Activated CD8-positive, alpha-beta memory T cell treated with anti-CD3 and anti-CD28 coated beads for 36 hours (primary cell): ENCODE measurements around the gene PRDM8. TPM values are rescaled to one million over a fixed set of nuclear protein-coding genes. Genes with fewer than 3 reads are reported as not detected.

Source experiments
- CTCF ChIA-PET: fragments of 350-600 bp; sonication (Branson Sonifier 250); formaldehyde crosslinking; loops from one replicate; lab custom pipeline; 2021; ENCODE audit warnings: antibody characterized with exemption; lab: Charles Lee
- POLR2A ChIA-PET: fragments of 350-600 bp; sonication (Branson Sonifier 250); formaldehyde crosslinking; loops from one replicate; lab custom pipeline; 2021; ENCODE audit warnings: antibody characterized with exemption; lab: Charles Lee
- total RNA-seq, 2 experiments: library from RNA; stranded (reverse); gene quantifications; one replicate each; pipeline ENCODE4 v1.2.3, GENCODE V29; 2021

PRDM8 gene
- total RNA-seq, 2 experiments from 2014 or later = 7.1 to 7.2 TPM

DNA sequence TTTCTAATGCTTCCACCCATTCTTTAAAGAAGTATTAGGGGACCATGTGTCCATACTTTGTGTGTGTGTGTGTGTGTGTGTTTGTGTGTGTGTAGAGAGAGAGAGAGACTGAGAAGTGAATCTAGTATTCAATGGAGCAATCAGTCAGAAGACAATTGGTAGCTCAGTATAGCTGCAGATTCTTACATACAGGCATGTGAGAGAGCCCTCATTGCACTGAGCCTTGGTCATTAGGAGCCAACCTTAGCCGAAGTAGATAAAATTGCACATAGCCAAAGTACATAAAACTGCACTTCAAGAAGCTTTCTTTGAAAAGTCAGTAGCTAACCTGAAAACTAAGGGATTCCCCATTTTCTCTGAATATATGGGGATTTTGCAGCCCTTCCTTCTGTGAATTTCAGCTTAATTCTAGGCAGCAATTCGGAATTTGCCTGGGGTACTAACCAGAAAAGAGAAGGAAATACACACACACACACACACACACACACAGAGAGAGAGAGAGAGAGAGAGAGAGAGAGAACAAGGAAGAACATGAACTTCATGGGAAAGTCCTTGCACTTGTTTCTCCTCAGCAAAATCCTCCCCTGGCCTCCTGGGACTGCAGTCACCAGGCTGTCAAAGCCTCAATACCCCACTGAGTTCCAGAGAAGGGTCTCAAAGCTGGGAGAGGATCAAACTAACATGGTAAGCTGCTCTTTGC is 1.7 kb upstream of the PRDM8 start:
- POLR2A ChIA-PET = interaction anchor here (0.7 to 0.9 kb wide), 2 partner anchors 9 to 10 kb away, joined by 3 to 4 read pairs; no protein-coding TSS in a partner anchor
- CTCF ChIA-PET = interaction anchor here (0.7 to 1.0 kb wide), 3 partner anchors 11 to 204 kb away, joined by 3 to 4 read pairs (median 3); no protein-coding TSS in a partner anchor

DNA sequence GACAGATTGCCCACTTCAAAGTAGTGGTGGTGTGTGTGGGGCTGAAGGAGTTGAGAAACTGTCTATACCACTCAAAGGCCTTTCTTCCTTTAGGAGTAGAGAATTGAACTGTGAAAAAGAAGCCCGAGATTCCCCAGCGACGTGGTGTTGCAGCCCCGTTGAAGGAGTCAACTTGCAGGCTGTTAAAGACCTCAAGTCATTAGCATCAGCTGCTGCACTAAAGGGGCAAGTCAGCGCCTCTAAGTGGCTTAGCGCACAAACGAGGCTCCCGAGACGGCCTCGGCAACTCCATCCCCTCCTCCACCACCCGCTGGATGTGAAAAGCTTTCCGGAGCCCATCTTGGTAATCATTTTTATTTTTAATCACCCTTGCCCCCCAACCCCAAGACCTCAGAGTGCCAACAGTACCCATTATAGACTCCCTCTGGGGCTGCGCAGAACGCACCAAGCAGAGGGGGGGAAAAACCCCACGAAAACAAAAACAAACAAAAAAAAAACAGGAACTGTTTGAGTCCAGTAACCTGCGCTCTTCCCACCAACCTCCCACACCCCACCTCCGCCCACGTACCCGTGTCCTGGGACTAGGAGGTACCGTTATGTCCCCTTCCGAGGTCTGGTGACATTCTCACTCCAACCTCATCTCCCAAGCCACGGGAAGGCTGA is 913 bp upstream of the PRDM8 start:
- CTCF ChIA-PET = interaction anchor here (0.7 to 1.0 kb wide), 2 partner anchors 11 to 24 kb away, joined by 3 read pairs; no protein-coding TSS in a partner anchor
- POLR2A ChIA-PET = interaction anchor here (0.5 to 1.0 kb wide), 3 partner anchors 11 to 382 kb away, joined by 3 read pairs; no protein-coding TSS in a partner anchor

DNA sequence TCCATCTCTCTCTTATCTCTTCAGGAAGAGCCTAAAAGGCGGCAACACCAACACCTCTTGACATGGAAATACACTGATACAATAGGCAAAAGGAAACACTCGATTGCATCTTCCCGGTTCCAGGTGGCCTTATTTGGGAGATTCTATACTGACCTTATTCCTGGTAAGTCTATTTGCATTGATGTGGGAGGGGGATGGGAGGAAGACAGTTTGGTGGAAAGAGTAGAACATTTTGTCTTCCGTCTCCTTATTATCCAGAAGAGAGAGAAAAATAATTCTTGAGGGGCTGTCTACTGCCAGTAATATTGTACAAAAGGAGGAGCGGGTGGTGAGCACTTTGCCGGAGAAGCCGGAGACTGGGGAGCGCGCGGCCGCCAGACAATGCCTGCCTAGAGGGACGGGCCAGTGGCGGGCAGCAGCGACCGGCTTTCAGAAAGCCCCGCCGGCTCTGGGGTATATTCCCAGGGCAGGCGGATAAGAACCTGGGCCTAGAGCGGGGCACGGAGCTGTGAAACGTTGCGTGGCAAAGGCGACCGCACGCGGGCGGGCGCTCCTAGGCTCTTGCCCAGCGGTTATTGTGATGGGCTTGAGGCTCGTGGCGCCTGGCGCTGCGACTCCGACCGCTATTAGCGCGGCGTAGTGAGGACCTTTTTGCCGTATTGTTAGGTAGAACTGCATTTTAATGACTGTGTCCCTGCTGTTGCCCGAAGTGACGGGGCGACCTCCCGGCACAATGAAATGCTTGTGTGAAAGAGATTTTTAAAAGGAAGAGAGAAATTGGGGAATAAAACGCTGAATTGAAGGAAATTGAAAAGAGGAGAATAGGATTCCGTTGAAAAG is 518 bp downstream of the PRDM8 start:
- POLR2A ChIA-PET = interaction anchor here (0.6 to 1.0 kb wide), 2 partner anchors 13 to 633 kb away, joined by 3 to 4 read pairs; no protein-coding TSS in a partner anchor
- CTCF ChIA-PET = no interaction called here

DNA sequence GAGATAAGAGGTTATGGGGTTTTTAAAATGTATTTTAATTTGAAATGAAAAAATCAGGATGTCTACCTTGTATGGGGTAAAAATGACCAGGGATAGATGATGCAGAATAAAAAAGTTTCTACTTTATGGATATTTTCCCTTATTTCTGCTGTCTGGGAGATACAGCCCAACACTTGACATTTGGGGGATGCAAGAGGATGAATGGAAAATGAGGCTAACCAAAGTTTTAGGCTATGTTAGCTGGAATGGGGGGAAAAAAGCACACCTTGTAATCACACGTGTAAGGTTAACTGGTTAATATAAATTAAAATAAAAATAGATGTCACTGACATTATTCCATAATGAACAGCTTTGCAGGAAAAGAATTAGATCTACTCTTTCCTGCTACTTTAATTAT is 1.1 kb downstream of the PRDM8 start:
- POLR2A ChIA-PET = interaction anchor here (0.6 kb wide), 1 partner anchor 634 kb away, joined by 4 read pairs; no protein-coding TSS in a partner anchor
- CTCF ChIA-PET = interaction anchor here (0.6 kb wide), 1 partner anchor 9 kb away, joined by 3 read pairs; no protein-coding TSS in a partner anchor

DNA sequence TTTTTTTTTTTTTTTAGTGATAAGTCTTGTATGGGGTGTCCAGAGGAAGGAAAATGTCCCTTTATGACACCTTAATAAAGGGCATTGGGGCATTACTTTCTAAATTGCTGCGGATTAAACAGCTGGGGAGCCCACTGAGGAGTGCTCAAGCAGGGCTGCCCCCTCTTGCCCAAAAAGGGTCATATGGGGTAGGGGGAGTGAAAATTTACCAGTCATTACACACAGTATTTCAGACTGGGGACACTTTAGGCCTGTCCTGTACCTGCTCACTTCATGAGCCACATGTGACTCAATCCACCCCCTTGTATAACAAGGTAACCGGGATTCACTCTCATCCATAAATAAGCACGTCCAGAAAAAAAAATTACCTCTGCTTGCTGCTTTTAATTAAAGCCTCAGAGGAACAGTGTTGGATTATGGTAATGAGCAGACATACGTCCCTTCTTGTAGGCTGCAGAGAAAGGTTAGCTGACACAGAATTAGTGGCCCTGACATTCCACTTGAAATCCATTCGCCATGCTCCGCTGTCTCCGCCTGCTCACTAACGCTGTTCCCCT is 1.8 kb downstream of the PRDM8 start:
- ChIA-PET CTCF (interaction anchor here (0.6 to 1.3 kb wide), 2 partner anchors 10 to 14 kb away, joined by 3 to 4 read pairs; no protein-coding TSS in a partner anchor), POLR2A (interaction anchor here (0.6 kb wide), 1 partner anchor 634 kb away, joined by 4 read pairs; no protein-coding TSS in a partner anchor)

DNA sequence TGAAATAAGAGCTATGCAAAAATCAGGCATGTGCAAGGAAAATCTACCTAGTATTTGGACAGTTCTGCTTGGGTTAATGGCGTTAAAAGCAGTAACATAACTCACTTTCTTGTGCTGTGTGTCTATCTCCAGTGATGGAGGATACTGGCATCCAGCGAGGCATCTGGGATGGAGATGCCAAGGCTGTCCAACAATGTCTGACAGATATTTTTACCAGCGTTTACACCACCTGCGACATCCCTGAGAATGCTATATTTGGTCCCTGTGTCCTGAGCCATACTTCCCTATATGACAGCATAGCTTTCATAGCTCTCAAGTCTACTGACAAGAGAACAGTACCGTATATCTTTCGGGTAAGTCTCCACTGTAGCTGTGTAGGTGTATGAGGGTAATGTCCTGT is 2.6 kb downstream of the PRDM8 start:
- ChIA-PET POLR2A (interaction anchor here (0.8 kb wide), 1 partner anchor 74 kb away, joined by 3 read pairs; no protein-coding TSS in a partner anchor), CTCF (interaction anchor here (0.7 to 1.3 kb wide), 2 partner anchors 15 to 282 kb away, joined by 3 to 4 read pairs; no protein-coding TSS in a partner anchor)

DNA sequence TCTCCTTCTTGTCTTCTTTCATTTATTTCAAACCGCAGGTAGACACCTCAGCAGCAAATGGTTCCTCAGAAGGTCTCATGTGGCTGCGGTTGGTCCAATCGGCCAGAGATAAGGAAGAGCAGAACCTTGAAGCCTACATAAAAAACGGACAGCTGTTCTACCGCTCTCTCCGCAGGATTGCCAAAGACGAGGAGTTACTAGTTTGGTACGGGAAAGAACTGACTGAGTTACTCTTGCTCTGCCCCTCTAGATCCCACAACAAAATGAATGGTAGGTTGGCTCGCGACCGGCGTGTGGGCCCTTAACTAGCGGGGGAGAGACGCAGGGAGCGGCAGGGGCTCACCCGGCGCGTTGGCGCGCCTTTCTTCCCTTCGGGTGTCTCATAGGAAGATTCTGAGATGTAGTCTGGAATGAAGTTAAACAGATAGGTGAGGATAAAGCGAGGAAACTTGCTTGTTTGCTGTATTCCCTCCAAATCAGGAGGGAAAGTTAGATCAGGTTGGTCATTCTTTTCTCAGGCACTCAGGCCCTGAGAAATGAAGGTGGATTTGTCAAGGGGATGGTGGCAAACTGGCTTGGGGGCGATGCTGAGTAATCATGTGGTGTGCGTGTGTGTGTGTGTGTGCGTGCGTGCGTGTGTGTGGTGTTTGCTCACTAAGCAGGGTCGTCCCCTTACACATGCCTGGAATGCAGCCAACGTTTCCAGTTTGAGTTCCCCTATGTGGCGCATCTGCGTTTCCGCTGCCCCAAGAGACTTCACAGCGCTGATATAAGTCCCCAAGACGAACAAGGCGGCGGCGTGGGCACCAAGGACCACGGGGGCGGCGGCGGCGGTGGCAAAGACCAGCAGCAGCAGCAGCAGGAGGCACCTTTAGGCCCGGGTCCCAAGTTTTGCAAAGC is 4.2 kb downstream of the PRDM8 start:
- ChIA-PET POLR2A (interaction anchor here (0.6 to 1.9 kb wide), 3 partner anchors 17 to 130 kb away, joined by 3 to 31 read pairs (median 8); no protein-coding TSS in a partner anchor), CTCF (interaction anchor here (0.7 to 2.2 kb wide), 12 partner anchors 10 to 128 kb away, joined by 3 to 28 read pairs (median 4); partner anchors contain the start of gene ANTXR2)

DNA sequence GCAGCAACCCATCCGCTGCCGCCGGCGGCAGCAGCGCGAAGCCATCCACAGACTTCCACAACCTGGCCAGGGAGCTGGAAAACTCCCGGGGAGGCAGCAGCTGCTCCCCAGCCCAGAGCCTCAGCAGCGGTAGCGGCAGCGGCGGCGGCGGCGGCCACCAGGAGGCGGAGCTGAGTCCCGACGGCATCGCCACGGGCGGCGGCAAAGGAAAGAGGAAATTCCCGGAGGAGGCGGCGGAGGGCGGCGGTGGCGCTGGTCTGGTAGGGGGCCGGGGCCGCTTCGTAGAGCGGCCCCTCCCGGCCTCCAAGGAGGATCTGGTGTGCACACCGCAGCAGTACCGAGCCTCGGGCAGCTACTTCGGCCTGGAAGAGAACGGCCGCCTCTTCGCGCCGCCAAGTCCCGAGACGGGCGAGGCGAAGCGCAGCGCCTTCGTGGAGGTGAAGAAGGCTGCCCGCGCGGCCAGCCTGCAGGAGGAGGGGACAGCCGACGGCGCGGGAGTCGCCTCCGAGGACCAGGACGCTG is 4.9 kb downstream of the PRDM8 start:
- POLR2A ChIA-PET = interaction anchor here (0.6 to 1.9 kb wide), 3 partner anchors 18 to 129 kb away, joined by 3 to 31 read pairs (median 8); no protein-coding TSS in a partner anchor
- CTCF ChIA-PET = interaction anchor here (0.6 to 2.2 kb wide), 15 partner anchors 9 to 888 kb away, joined by 3 to 28 read pairs (median 4); partner anchors contain the start of gene ANTXR2

DNA sequence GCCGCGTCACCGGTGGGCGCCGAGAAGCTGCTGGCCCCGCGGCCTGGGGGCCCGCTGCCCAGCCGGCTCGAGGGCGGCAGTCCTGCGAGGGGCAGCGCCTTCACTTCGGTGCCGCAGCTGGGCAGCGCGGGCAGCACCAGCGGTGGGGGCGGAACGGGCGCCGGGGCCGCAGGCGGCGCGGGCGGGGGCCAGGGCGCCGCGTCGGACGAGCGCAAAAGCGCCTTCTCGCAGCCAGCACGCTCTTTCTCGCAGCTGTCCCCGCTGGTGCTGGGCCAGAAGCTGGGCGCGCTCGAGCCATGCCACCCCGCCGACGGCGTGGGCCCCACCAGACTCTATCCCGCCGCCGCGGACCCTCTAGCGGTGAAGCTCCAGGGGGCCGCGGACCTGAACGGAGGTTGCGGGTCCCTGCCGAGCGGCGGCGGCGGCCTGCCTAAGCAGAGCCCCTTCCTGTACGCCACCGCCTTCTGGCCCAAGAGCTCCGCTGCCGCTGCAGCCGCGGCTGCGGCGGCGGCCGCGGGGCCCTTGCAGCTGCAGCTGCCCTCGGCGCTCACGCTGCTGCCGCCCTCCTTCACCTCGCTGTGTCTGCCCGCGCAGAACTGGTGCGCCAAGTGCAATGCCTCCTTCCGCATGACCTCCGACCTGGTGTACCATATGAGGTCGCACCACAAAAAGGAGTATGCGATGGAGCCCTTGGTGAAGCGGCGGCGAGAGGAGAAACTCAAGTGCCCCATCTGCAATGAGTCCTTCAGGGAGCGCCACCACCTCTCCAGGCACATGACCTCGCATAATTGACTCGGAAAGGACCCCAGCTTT is 5.6 kb downstream of the PRDM8 start:
- CTCF ChIA-PET = interaction anchor here (0.6 to 2.2 kb wide), 14 partner anchors 9 to 889 kb away, joined by 3 to 28 read pairs (median 4); partner anchors contain the start of gene ANTXR2
- POLR2A ChIA-PET = interaction anchor here (0.6 to 1.9 kb wide), 5 partner anchors 19 to 695 kb away, joined by 3 to 31 read pairs (median 5); no protein-coding TSS in a partner anchor

DNA sequence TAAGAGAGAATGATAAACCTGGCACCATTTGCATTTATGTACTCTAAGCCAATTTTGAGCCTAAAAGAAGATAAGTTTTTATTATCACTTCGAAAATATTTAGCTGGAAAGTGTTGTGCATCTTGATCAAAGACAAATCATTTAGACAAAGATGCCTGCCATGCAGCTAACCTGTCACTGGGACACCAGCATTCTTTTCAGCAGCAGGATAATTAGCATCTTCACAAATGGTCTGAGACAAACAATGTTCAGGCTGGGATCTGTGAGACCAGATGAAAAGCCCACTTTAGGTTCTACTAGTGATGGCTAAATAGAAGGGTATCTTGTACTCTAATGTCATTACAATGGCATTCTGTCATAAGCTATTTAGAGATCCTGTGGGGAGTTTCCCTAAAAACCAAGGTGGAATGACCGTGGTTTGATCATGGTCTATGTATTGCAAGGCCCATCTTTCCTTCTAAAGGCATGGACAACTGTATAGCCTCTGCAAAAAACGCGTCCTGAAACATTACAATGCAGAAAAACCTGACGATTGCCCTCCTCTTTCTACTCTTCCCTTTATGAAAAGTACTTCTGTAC is 7.2 kb downstream of the PRDM8 start:
- ChIA-PET POLR2A (no interaction called here), CTCF (no interaction called here)

DNA sequence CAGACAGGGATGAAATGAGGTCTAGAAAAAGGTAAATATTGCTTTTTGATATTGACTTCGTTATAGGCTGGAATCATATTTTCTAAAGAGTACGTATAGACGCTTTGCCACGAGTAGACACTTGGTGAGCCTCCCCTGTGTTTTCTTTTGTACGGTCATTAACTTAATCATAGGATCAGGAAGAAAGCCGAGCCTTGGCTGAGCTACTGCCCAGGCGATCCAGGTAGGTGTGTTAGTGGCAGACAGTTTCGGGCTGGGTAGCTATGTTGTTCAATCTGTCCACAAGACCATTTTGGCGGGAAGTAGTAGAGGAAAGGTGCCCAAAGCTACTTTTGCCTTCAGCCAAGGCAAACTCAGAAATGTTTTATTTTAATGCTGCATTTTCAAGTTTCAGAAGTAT is 8.8 kb downstream of the PRDM8 start:
- CTCF ChIA-PET = interaction anchor here (0.9 kb wide), 1 partner anchor 10 kb away, joined by 5 read pairs; no protein-coding TSS in a partner anchor
- POLR2A ChIA-PET = no interaction called here

DNA sequence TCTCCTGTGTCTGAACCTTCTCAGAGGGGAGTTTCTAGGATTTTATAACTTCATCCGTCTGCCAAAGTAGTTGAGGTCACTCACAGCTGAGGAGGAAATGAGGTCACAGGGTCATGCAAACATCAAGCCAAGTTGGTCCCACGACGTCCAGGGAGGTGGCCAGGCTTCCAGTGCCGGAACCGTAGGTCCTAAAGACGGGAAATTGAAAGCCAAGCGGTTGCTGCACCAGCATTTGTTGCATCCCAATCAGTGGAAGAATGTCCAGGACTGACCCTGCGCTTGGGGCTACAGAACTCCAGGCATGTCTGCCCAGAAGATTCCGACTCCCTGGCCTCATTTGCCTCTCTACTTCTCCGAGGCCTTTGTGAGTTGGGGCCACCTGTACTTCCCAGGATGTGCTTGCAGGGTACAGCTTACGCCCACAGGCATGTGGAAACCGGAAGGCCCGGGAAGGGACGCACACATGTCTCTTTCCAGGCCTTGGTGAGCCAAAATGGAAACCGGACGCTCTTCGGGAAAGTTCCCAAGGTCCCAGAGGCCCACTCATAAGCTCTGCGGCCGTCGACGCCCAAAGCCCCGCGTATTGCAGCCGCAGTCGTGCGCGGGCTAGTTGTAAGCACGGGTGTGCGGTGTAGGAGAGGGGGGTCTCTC is 9.3 kb downstream of the PRDM8 start:
- ChIA-PET POLR2A (no interaction called here), CTCF (interaction anchor here (0.9 kb wide), 1 partner anchor 10 kb away, joined by 5 read pairs; no protein-coding TSS in a partner anchor)

DNA sequence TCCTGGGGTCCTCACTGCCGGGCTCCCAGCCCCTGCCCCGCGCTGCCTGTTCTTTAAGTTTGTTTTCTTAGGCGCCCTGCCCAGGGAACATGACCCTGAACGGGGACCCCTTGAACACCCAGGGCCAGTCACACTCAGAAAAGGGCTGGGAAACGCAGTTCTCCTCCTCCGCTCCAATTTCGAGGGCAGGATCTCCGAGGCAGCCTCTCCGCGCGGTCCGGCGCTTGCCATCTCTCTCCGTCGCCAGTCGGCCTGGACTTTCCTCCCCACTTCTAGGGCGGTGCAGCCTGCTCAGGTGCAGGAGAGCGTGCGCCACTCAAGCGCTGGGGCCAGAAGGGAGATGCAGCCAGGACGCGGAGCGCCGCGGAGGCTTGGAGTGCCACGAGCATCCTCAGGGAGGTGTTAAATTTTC is 9.9 kb downstream of the PRDM8 start:
- ChIA-PET CTCF (no interaction called here), POLR2A (no interaction called here)

DNA sequence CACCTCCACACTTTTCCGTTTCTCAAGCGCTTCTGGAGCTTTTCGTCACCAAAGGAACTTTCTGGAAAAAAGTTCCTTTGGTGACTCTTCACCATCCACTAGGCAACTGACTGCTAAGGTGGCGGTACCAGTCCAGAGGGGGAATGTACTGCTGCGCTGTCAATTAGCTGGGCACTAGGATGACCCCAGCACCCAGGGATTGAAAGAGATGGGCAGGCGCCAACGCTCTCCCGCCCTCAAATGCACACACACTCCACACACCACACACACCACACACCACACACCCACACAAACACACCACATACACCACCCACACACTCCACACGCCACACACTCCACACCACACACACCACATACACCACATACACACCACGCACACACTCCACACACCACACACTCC is 10.4 kb downstream of the PRDM8 start:
- CTCF ChIA-PET = no interaction called here
- POLR2A ChIA-PET = no interaction called here
